Measurements from ENCODE around the gene UMODL1.

The UMODL1 gene, protein sequence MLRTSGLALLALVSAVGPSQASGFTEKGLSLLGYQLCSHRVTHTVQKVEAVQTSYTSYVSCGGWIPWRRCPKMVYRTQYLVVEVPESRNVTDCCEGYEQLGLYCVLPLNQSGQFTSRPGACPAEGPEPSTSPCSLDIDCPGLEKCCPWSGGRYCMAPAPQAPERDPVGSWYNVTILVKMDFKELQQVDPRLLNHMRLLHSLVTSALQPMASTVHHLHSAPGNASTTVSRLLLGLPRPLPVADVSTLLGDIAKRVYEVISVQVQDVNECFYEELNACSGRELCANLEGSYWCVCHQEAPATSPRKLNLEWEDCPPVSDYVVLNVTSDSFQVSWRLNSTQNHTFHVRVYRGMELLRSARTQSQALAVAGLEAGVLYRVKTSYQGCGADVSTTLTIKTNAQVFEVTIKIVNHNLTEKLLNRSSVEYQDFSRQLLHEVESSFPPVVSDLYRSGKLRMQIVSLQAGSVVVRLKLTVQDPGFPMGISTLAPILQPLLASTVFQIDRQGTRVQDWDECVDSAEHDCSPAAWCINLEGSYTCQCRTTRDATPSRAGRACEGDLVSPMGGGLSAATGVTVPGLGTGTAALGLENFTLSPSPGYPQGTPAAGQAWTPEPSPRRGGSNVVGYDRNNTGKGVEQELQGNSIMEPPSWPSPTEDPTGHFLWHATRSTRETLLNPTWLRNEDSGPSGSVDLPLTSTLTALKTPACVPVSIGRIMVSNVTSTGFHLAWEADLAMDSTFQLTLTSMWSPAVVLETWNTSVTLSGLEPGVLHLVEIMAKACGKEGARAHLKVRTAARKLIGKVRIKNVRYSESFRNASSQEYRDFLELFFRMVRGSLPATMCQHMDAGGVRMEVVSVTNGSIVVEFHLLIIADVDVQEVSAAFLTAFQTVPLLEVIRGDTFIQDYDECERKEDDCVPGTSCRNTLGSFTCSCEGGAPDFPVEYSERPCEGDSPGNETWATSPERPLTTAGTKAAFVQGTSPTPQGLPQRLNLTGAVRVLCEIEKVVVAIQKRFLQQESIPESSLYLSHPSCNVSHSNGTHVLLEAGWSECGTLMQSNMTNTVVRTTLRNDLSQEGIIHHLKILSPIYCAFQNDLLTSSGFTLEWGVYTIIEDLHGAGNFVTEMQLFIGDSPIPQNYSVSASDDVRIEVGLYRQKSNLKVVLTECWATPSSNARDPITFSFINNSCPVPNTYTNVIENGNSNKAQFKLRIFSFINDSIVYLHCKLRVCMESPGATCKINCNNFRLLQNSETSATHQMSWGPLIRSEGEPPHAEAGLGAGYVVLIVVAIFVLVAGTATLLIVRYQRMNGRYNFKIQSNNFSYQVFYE

GRCh38 chr21:42071146-42071737 is at the start of gene UMODL1:
UMODL1 (plus strand) TSS chr21:42071317; CDS start chr21:42071317, 0 bp downstream.
- no peak for DNase-seq (ENCODE audit: low read depth in 2 of 2)
- TF ChIP-seq, protein P1, sequence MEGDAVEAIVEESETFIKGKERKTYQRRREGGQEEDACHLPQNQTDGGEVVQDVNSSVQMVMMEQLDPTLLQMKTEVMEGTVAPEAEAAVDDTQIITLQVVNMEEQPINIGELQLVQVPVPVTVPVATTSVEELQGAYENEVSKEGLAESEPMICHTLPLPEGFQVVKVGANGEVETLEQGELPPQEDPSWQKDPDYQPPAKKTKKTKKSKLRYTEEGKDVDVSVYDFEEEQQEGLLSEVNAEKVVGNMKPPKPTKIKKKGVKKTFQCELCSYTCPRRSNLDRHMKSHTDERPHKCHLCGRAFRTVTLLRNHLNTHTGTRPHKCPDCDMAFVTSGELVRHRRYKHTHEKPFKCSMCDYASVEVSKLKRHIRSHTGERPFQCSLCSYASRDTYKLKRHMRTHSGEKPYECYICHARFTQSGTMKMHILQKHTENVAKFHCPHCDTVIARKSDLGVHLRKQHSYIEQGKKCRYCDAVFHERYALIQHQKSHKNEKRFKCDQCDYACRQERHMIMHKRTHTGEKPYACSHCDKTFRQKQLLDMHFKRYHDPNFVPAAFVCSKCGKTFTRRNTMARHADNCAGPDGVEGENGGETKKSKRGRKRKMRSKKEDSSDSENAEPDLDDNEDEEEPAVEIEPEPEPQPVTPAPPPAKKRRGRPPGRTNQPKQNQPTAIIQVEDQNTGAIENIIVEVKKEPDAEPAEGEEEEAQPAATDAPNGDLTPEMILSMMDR (IDR thresholded peaks at IDR 0.05; ENCODE audit: low read depth, low read length), result no peak
- H3K4me3 ChIP-seq (replicated peaks in 1 of 2; ENCODE audit: low read depth in 2 of 2, low read length in 2 of 2), result no peak within 1 kb of the TSS

GRCh38 chr21:42021371-42022090 is 49.6 kb upstream of the UMODL1 start:
- DNase-seq (ENCODE audit: low read depth in 2 of 2), result no peak
- TF ChIP-seq, protein P1 (IDR thresholded peaks at IDR 0.05; ENCODE audit: low read depth, low read length), result no peak

DNA sequence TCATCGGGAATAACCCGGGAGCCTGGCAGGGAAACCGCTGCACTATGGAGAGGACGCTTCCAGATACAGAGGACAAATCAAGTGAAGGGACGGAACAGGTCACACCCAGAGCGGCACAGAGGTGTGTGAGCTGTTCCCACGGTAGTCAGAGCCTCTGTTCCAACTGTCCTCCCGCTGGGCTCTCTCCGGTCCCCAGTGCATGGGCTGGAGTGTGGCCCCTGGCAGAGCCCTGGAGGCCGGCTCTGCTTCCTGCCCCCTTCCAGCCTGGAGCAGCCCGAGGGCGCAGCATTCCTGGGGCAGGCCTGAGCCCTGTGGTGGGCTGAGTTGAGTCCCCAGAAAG is 49.1 kb upstream of the UMODL1 start:
- TF ChIP-seq, protein P1 (IDR thresholded peaks at IDR 0.05; ENCODE audit: low read depth, low read length), result no peak
- H3K4me3 ChIP-seq (replicated peaks in 1 of 2; ENCODE audit: low read depth in 2 of 2, low read length in 2 of 2), result no peak overlapping the region
- DNase-seq (ENCODE audit: low read depth in 2 of 2), result no peak

More at GRCh38 chr21:42021371-42022090, 49.6 kb upstream of the UMODL1 start:
- H3K4me3 ChIP-seq (replicated peaks in 1 of 2; ENCODE audit: low read depth in 2 of 2, low read length in 2 of 2), result no peak overlapping the region

- TF ChIP-seq, protein P1 (IDR thresholded peaks at IDR 0.05; ENCODE audit: low read depth, low read length), result no peak
- no peak for DNase-seq (ENCODE audit: low read depth in 2 of 2)
Measured at GRCh38 chr21:42022906-42023305, 48.2 kb upstream of the UMODL1 start.

DNA sequence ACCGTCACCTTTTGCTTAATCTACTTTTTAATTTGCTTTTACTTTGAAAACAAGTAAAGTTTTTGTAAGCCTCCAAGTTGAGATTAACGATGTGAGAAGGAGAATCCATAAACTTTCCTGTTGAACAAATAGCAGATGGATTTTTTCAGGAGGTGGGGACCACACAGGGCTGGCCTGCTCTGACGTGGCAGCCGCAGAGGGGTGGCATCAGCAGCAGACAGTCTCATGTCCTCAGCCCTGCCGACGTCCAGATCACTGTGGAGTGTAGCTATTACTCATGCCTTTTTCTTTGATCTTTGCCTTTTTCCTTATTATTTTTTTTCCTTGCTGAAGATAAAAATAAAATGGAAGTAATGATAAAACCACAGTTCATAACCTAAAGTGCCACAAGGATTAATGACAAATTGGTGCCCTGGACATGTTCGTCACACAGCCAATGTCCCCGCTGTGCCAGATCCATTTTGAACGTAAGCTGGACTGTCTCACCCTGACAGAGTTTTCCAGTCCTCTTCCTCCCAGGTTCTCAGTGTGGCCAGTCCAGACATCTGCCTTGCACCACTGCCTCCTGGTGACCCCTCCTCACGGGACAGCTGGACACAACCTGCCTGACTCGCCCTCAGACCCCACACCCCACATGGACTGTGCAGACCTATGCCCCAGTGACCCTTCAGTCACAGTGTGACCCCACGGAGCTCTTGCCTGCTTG is 45.6 kb upstream of the UMODL1 start:
- peak; percentile 33 to 43 for DNase-seq (ENCODE audit: low read depth in 2 of 2)

More at GRCh38 chr21:42022906-42023305, 48.2 kb upstream of the UMODL1 start:
- no peak overlapping the region for H3K4me3 ChIP-seq (replicated peaks in 1 of 2; ENCODE audit: low read depth in 2 of 2, low read length in 2 of 2)

More for the DNA sequence above, 45.6 kb upstream of the UMODL1 start:
- H3K4me3 ChIP-seq (replicated peaks in 1 of 2; ENCODE audit: low read depth in 2 of 2, low read length in 2 of 2), result no peak overlapping the region
- TF ChIP-seq, protein P1 (IDR thresholded peaks at IDR 0.05; ENCODE audit: low read depth, low read length), result no peak
